Medulla oblongata (tissue), 1 donor: Measurements from ENCODE around the gene MVD.
"Not testable (repeated sequence)": the region's sequence is repeated elsewhere in the genome, so short reads cannot be mapped to it uniquely, and the experiment has no call there.

Experiments
- DNase-seq: peaks from one replicate; pipeline ENCODE4 v3.0.0-alpha.2; 2015; ENCODE audit errors: extremely low spot score

The MVD gene

GRCh38 chr16:88624977-88625576 lies 37.8 kb downstream of the MVD start:
- DNase-seq, result no peak

DNA sequence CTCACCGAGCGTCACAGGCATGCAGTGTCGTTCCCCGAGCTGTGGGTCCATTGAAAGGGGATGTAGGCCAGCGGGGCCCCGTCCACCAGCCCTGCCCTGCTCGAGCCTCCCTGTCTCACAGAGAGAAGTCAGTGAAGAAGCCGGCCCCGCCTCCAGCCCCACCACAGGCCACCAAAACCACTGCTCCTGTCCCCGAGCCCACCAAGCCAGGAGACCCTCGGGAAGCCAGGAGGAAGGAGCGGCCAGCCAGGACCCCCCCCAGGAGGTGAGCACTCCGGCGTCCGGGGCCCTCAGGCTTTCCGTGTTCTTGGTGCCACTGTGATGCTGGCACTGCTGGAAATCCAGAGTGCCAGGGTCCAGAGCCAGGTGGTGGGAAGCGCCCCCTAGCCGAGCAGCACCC lies 38.4 kb downstream of the MVD start:
- DNase-seq, result no peak

- DNase-seq, result no peak
Observed at GRCh38 chr16:88623858-88624257, 39.0 kb downstream of the MVD start.

GRCh38 chr16:88622866-88623265 lies 40.0 kb downstream of the MVD start:
- no peak for DNase-seq

GRCh38 chr16:88622125-88622524 lies 40.8 kb downstream of the MVD start:
- no peak for DNase-seq

DNA sequence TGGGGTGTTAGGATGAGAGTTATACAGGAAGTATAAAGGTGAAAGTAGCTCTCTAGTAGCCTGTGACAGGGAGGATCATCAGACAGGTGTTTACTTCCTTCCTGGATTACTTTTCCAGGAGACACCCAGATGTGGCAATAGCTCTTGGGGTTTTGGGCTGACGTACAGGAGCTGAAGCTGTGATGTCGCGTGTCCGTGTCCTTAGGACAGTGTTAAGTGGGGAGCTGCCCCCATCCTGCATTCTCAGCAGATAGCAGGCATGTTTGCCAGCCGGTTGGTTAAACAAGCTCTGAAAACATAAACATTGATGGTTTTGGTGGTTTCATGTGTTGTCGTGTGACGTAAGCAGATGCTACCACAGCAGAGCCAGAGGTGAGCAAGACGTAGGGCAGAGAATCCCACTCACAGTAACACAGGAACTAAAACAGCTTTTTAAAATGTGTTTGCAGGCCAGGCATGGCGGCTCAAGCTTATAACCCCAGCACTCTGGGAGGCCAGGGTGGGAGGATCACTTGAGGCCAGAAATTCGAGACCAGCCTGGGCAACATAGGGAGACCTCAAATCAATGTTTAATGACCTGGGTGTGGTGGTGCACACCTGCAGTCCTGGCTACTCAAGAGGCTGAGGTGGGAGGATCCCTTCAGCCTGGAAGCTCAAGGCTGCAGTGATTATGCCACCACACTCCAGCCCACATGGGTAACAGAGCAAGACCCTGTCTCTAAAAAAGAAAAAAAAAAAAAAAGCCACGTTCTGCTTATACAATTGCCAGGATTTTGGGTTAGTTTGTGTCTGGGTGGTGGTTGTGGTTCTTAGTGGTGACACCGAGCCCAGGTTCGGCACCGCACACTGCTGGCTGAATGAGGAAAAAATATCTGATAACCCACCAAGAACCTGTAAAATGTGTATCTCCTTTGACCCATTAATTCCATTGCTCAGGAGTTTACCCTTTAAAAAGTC lies 42.8 kb downstream of the MVD start:
- no peak for DNase-seq

- DNase-seq, result no peak
Observed at GRCh38 chr16:88618956-88619667, 43.8 kb downstream of the MVD start.

GRCh38 chr16:88618182-88618955 lies 44.5 kb downstream of the MVD start:
- DNase-seq, result no peak

- DNase-seq, result no peak
Observed at GRCh38 chr16:88617268-88618031, 45.4 kb downstream of the MVD start.

DNA sequence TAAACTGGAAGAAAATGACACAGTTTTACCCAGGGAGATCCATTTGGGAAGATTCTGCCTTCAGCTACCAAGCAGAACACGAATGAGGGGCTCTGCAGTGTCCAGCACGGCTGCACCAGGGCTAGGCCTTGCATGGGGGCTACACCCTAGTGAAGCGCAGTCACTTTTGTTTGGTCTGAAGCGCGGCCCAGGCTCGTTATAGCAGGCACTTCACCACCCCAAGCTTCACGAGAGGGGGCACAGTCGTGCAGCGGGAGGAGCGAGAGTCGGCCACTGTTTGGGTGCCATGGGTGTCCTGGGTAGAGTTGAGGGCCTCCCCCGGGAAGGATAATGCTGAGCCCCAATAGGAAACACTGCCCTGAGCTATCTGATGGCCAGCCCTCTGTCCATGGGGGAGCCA lies 46.2 kb downstream of the MVD start:
- DNase-seq, result no peak

- DNase-seq, result no peak
Observed at GRCh38 chr16:88616320-88616719, 46.6 kb downstream of the MVD start.

DNA sequence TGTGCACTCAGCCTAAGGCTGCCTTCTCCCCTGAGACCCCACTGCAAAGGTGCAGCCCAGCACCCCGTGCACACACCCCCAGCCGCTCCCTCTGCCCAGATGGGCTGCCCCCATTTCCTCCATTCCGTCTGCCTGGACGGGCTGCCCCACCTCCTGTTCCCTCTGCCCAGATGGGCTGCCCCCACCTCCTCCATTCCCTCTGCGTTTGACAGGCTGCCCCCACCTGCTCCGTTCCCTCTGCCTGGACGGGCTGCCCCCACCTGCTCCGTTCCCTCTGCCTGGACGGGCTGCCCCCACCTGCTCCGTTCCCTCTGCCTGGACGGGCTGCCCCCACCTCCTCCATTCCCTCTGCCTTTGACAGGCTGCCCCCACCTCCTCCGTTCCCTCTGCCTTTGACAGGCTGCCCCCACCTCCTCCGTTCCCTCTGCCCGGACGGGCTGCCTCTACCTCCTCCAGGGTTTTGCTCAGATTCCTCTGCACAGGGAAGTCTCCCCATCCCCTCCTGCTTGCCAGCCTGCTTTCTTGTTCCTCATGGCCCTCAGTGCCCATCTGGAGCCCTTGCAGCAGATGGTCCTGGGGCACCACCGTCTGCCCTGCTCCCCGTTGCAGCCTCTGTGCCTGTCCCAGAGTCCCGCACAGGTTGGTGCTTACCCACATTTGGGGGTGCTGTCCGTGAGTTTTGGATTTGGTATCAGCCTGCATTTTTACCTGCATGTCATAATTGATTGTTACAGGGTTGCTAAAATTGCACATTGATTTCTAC lies 47.9 kb downstream of the MVD start:
- DNase-seq, result no peak

- DNase-seq, result peak; percentile 53
Observed at GRCh38 chr16:88613911-88614817, 48.7 kb downstream of the MVD start.

GRCh38 chr16:88613293-88613692 lies 49.6 kb downstream of the MVD start:
- no peak for DNase-seq

DNA sequence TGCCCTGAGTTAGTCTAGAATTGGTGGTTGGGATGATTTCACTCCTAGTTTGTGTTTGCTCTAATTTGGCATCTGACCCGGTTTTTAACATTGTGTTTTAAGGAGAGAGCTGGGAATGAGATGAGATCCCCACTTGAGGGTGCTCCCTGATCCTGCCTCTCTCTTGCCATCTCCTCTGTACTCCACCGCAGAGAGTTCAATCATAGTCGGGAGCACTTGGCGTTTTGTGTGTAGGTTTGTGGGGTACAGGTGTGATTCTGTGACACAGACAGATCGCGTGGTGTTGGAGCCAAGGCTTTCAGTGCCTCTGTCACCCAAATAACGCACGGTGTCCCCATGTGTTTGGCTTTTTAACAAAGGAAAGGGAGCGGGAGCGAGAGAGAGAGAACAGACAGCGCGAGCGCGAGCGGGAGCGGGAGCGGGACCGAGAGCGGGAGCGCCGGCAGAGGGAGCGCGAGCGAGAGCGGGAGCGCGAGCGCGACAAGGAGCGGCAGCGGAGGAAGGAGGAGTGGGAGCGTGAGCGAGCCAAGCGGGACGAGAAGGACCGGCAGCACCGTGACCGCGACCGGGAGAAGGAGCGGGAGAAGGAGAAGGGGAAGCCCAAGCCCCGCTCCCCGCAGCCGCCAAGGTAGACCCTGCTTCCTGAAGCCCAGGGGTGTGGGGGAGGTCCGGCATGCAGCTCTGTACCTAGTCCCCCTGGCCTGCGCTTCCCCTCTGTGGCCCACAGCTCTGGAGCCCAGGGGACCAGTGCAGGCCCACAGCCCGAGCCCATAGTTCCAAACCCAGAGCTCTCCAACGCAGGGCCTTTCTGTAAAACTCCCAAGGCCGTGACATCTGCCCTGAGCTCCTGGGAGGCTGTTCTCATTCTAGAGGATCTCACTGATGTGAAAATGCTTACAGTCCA lies 51.7 kb downstream of the MVD start:
- no peak for DNase-seq

- no peak for DNase-seq
Observed at GRCh38 chr16:88610080-88610479, 52.8 kb downstream of the MVD start.

GRCh38 chr16:88609426-88609825 lies 53.5 kb downstream of the MVD start:
- DNase-seq, result not testable (repeated sequence)

DNA sequence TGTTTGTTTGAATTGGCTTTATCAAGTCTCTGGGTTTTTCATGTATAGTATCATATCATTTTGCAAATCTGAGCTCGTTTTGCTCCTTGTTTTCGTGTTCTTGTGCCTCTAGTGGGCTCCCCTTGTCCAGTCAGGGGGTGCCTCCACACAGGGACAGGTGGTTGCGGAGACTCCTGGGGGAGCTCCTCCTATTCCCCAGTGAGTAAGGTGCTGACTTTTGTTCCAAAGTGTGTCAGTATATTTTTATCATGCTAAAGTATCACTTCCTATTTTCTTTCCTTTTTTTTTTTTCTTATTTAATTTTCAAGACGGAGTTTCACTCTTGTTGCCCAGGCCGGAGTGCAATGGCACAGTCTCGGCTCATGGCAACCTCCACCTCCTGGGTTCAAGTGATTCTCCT lies 54.8 kb downstream of the MVD start:
- no peak for DNase-seq
